SKM-1 treated with dmso at 0.1 percent for 144 hours (cell line): ENCODE results near the gene TRERF1.
A peak's percentile ranks its signal among the peaks of the same experiment; 100 is the strongest.

Experiments
- DNase-seq: peaks from one replicate; lab custom pipeline; 2025; ENCODE audit not compliant: unreplicated experiment; lab: John Stamatoyannopoulos, UW

The TRERF1 gene

DNA sequence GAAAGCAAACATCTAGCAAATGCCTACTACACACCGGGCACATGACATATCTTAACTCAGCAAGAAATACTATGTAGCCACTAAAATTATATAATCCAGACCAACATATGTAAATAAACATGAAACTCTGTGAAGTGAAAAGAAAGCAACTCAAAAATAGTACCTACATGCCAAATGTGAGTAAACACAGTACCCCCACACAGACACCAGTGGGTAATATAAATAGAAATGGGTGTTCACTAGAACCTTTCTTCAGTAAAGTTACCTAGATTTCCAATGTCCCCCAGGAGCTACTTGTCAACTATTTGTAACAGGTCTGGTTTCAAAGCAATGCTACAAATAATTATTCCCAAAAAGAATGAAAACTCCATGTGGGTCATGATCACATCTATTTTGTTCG, 25.5 kb downstream of the TRERF1 start:
- no peak for DNase-seq

DNA sequence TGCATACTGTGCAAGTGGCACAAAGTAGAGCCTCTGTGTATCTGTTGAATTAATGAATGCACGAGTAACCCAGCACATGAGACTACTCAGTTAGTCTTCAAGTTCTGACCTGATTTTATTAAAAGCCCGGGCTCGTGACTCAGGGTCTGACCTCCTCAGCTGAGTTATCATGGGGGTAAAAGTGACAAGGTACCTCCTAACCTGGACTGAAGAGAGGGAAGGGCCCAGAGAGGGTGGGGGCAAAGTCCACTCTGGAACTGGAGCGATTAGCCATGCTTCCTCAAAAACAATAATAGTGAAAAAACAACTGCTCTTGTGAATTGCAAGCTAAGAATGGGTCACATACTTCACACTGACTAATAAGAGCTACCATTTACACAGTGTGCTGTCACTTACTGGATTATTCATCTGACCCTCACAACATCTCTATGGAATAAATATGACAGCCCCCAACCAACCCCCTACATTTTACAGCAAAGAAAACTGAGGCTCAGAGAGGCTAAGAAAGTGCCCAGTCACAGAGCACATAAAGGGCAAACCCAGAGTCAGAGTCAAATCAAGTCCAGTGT, 26.7 kb downstream of the TRERF1 start:
- no peak for DNase-seq

GRCh38 chr6:42423244-42423643, 28.5 kb downstream of the TRERF1 start:
- no peak for DNase-seq

GRCh38 chr6:42420741-42421140, 31.0 kb downstream of the TRERF1 start:
- no peak for DNase-seq

- DNase-seq, result no peak
Observed at GRCh38 chr6:42419490-42420280, 32.0 kb downstream of the TRERF1 start.

- no peak for DNase-seq
Observed at GRCh38 chr6:42418724-42419123, 33.0 kb downstream of the TRERF1 start.

GRCh38 chr6:42417641-42418112, 34.0 kb downstream of the TRERF1 start:
- no peak for DNase-seq

- no peak for DNase-seq
Observed at GRCh38 chr6:42411406-42411805, 40.3 kb downstream of the TRERF1 start.

- no peak for DNase-seq
Observed at GRCh38 chr6:42410861-42411260, 40.9 kb downstream of the TRERF1 start.

DNA sequence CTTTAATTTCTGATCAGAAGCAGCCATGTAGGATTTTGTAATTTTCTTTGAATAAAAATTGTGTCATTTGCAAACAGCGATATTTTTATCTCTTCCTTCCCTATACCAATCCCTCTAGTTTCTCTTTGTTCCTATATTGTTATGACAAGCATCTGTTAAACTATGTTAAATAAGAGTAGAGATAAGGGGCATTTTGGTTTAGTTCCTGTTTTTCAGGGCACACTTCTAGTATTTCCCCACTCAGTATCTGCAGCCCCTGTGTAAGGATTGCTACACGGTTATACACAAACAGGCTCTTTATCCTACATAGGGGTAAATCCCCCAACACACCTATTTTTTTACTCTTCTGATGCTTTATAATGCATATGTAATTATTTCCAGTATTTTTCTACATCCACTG, 42.1 kb downstream of the TRERF1 start:
- DNase-seq, result peak; percentile 87

GRCh38 chr6:42407379-42407778, 44.3 kb downstream of the TRERF1 start:
- DNase-seq, result no peak

DNA sequence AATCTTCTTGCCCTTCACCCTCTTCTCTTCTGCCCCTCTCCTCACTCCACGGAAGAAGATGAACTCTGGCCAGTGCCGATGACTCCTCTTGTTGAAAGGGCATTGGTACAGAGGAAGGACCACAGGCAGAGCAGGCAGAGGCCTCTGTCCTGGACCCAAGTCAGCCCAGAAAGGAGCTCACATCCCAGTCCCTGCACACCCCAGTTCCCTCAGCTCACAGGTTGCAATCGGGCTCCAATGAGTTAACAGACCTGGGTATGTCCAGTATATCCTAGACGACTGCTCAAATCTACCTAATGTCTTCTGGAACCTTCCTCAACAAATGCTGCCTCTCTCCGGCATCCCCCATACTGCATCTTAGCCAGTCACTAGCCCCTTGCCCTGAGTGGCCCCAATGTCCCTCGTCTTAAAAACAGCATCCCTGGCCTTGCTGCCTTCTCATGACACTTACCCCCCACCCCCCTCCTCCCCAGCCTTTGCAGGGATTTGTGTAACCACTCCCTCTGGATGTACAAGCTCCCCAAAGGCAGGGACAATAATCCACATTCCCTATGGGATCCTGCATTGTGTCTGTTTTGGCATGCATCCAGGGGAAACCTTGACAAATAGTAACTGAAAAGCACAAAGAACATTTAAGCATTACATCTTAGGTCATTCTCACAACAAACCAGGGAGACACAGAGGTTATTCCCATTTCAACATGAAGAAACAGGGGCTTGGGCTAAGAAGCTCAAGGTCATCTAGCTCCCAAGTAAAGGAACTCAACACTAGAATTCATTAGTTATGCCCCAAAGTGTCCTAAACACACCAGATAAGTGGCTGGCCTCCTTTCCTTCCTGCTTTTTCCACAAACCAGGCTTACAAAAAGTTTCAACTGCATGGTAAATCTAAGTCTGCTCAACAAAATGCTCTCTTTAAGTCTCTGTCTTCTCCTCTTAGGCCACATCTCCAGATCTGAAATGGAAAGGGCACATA, 45.1 kb downstream of the TRERF1 start:
- no peak for DNase-seq

DNA sequence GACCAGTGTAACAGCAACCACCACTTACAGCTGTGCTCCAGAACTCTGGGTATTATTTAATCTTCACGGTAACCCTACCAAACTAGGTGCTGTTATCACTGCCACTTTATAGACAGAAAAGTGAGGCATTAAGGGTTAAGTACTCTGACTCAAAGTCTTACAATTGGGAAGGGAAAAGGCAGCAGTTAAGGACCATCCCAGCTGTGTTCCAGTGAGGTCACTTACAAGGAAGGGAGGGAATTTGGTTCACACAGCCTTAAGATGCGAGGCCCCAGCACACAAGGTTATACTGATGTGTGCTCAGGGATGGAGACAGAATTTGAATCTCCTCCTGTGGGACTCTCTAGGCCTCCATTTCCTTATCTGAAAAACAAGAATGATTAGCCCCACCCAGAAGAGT, 46.7 kb downstream of the TRERF1 start:
- no peak for DNase-seq

DNA sequence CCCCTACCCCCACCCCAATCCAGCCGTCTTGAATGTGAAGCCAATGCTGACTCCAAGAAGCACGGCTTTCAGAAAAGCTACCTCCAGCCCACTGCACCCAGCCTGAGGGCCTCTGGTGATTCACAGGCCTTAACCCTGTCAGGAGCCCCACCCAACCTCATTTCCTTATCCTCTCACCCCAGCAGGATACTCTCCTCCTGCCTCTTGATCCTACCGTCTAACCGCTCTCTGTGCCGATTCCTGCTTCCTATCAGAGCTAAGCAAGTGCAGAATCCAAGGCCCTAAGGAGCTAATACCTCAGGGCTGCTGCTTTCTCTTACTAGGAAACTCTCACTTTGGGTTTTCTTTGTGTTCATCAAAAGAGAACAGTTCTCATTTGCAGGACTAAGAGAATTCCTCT, 47.2 kb downstream of the TRERF1 start:
- DNase-seq, result no peak

GRCh38 chr6:42403831-42404230, 47.9 kb downstream of the TRERF1 start:
- no peak for DNase-seq

- DNase-seq, result no peak
Observed at GRCh38 chr6:42403421-42403820, 48.3 kb downstream of the TRERF1 start.

- DNase-seq, result no peak
Observed at GRCh38 chr6:42402184-42402583, 49.5 kb downstream of the TRERF1 start.

DNA sequence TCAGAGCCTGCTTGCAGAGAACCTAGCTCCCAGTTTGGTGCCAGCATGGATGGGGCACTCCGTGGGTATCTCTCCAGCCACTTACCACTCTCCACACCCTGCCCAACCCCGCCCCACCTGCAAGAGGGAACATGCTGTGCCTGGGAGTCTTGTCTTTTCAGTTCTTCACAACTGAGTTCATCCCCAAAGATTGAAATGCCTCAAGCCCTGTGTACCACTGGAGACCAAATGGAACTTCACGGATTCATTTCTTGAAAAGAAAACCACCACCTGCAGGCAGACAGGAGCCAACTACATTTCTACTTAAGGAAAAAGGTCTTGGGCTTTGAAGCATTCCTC, 50.1 kb downstream of the TRERF1 start:
- no peak for DNase-seq

DNA sequence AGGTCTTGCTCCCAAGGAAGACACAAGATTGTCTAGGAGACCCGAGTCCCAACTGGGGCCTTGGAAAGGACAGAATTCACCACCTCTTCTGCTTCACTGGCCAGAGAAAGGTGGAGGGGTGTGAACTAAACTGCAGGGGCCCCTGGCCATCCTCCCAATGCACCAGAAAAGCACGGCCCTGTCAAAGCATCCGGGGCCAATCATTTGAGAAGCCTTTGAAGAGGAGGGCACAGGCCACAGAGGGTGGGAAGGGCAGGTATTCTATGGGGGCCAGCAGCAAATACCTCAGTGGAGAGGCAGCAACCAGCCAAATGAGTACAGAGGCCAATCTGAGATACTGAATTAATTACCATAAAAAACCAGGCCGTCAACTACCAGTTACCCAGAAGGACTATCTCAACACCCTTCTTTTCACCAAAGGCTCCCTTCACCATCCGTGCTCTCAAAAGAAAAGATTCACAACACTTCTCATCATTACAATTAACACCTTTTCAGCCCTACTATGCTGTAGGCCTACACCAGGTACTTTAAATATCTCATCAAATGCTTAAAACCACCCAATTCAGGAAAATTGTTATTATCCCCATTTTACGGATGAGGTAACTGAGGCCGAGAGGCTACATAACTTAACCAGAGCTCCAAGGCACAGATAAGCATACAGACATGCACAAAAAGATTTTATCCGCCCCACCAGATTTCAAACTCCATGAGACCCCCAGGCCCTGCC, 50.7 kb downstream of the TRERF1 start:
- no peak for DNase-seq

- DNase-seq, result no peak
Observed at GRCh38 chr6:42400061-42400760, 51.5 kb downstream of the TRERF1 start.
